Suprapubic skin (tissue), 3 donors: ENCODE data around the gene STXBP2.

Experiments used
- CTCF ChIP-seq, 2 donors: fragments of 200-600 bp in 1 of 2; fragments of 450-650 bp in 1 of 2; sonication (generic) in 1 of 2; IDR thresholded peaks; one replicate each; pipeline ENCODE4 v1.5.1; 2016 to 2019; ENCODE audit warnings: antibody characterized with exemption in 2 of 2, mild to moderate bottlenecking in 1 of 2, moderate library complexity in 1 of 2
- POLR2A ChIP-seq, 2 donors: fragments of 450-650 bp; IDR thresholded peaks; one replicate each; pipeline ENCODE4 v1.6.1; 2017; ENCODE audit warnings: antibody characterized with exemption in 2 of 2, mild to moderate bottlenecking in 2 of 2, moderate library complexity in 2 of 2

GRCh38 chr19:7681340-7682174 lies 44.6 kb downstream of the STXBP2 start:
- TF ChIP-seq CTCF (IDR thresholded peaks at IDR 0.05) (peak; percentile 30 to 55), POLR2A (IDR thresholded peaks at IDR 0.05) (no peak)
